HG03097 (cell line): Measurements from ENCODE around the gene BCAT1.
A peak's percentile ranks its signal among the peaks of the same experiment; 100 is the strongest.

Experiments used
- ATAC-seq: cut with Tn5 transposase; IDR thresholded peaks from one replicate; pipeline ENCODE4 v1.9.1; 2021; ENCODE audit not compliant: unreplicated experiment, low FRiP score

The BCAT1 gene, protein sequence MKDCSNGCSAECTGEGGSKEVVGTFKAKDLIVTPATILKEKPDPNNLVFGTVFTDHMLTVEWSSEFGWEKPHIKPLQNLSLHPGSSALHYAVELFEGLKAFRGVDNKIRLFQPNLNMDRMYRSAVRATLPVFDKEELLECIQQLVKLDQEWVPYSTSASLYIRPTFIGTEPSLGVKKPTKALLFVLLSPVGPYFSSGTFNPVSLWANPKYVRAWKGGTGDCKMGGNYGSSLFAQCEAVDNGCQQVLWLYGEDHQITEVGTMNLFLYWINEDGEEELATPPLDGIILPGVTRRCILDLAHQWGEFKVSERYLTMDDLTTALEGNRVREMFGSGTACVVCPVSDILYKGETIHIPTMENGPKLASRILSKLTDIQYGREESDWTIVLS

DNA sequence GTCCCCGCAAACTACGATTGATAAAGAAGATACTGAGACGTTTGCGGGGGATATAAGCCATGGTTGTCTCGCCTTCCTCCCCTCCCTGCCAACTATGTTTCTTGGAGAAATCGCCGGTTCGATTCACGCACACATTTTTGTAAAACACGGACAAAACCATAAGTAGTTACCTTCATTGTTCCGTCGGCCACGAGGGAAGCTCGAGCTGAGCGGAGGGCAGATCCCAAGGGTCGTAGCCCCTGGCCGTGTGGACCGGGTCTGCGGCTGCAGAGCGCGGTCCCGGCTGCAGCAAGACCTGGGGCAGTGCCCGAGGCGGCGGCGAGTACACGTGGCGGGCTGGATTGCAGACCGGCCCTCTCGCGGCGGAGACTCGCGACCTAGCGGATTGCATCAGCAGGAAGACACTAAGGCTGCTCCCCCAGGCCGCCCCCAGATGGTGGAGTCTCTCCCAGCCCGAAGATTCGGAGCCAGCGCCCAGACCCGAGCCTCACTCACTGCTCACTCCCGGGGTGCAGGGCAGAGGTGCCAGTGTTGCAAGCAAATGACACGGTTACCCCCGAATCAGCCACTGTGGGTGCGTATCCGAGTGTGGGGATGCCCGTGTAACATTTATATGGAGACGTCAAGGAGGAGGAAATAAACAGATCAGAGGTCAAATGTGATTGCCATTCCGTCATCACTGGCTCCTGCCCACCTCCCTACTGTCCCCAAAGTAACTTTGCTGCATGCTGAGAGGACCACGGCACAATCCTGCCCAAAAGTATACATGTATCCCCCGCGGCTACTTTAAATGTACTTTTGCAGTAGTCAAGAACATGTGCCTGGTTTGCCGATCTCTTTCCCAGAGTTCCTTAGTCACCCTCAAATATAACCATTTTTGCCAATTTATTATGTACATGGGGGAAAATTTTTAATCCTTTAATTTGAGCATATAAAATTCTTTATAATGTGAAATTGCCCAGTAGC, at the start of gene BCAT1:
Gene BCAT1, minus strand, starts transcription at position 345 of the 966 bp plus-strand sequence. Its CDS starts 169 bp downstream, at position 176.
- ATAC-seq = peak; percentile 35

DNA sequence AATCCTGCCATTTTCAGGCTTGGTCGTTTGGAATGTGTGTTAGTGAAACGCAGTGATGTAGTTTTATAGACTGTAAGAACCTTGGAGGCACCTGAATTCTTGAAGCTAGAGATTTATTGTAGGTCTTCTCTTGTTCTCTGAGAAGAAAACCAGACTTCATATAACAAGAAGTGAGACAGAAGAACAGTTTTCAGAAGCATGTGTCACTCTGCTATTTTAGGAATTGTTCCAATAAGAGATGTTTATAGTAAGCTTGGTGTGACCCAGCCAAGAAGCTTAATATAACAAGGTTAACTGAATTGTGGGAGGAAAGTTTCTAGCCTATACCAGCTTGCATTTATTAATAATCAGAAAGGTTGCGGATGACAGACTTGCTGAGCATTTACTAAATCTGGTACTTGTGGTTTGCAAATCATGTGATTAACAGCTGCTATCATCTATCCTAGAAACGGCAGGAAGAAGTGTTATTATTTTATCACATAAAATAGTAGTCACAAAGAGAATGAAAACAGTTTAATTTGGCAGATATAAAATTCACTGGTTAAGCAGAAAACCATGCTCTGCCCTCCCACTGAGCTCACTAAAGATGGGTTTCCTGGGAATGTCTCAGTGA, 49.2 kb upstream of the BCAT1 start:
- ATAC-seq = peak; percentile 78

DNA sequence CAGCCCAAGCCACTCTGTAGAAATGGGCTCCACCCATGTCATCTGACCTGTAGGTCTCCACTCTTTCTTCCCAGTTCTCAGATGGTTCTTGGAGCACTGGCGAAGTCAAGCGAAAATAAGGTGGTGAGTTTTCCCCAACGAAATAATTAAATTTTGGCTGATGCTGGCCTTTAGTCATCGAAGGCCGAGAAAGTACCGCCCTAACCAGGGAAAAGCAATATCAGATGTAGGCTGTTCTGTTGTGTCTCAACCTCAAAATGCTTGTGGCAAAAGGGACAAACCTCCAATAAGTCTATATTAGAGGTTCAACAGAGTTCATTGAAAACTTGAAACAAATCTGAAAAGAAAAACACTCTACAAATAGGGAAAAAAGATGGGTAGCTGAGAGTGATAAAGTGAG, 48.6 kb upstream of the BCAT1 start:
- no peak for ATAC-seq

DNA sequence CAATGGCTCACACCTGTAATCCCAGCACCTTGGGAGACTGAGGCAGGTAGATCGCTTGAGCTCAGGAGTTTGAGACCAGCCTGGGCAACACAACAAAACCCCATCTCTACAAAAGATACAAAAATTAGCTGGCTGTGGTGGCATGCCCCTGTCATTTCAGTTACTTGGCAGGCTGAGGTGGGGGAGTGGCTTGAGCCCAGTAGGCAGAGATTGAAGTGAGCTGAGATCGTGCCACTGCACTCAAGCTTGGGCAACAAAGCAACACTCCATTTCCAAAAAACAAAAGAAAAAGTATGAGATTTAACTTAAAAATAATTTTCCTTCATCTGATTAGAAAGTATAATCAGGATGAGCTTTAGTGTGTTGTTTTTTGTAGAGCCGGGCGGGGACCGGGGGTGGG, 47.9 kb upstream of the BCAT1 start:
- ATAC-seq = no peak

DNA sequence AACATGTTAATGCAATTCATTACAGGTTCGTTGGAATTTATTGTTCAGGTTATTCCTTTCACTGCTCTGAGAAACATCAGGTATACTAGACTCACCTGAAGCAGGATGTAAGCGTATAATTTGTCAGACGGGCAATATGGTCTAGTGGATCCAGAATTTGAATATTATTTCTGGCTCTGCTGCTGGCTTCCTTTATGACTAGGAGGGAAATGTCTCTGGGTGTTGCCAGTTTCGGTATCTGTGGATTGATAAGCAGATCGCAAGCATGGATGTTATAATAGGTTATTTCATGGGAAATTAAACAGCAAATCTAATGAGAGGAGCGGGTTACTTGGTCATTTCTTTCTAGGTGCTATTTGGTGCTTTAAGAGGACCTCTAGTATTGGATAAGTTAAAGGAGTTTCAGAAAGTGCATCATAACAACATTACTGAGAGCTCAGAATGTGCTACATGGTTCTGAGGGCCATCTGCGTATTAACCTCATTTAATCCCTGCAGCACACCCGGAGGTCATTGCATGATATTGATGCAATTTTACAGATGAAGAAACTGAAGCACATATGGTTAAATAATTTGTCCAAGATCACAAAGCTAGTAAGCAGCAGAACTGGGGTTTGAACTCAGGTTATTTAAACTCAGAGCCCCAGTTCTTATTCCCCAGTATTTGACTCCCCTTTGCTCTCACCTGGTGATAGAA, 47.3 kb upstream of the BCAT1 start:
- ATAC-seq = no peak

DNA sequence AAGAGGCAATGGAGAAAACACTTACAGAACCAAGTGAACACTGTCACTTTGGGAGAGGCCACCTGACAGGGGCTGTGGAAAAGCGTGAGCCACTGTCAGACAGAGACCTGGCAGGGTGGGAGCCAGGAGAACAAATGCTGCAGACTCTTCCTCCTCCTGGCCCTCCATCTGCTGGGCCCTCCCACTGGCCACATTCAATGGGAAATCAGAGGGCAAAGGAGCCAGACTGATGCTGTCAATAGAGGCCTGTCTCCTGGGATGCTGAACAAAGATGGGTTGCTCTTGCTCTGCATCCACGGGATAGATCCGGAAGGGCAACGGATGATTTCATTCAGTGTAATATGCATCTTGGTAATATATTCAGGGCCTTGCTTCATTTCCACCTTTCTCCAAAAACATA, 44.9 kb upstream of the BCAT1 start:
- ATAC-seq = no peak

DNA sequence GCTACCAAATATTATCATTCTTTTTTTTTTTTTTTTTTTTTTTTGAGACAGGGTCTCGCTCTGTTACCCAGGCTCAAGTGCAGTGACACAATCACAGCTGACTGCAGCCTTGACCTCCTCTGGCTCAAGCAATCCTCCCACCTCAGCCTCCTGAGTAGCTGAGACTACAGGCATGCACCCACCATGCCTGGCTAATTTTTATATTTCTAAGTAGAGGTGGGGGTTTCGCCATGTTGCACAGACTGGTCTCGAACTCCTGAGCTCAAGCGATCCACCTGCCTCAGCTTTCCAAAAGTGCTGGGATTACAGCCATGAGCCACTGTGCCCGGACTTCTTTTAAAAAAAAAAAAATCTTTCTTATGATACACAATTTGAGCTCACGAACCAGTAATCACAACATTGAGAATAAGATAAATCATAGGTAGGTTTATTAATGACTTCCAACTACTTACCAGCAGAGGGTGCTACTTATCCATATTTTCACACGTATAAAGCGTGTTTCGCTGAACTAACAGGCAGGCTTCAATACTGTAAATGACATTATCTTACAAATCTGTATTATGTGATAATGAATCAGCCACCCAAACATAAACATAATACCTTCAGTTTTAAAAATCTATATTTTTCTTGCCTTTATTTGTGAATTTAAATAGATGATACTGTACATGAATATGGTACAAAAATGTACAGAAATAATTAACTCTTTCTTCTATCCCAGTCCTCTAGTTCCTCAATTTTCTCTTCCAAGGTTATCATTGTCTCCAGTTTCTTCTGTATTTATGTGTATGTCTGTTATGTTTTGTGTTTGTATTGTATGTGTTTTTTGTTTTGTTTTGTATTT, 42.5 kb upstream of the BCAT1 start:
- no peak for ATAC-seq

DNA sequence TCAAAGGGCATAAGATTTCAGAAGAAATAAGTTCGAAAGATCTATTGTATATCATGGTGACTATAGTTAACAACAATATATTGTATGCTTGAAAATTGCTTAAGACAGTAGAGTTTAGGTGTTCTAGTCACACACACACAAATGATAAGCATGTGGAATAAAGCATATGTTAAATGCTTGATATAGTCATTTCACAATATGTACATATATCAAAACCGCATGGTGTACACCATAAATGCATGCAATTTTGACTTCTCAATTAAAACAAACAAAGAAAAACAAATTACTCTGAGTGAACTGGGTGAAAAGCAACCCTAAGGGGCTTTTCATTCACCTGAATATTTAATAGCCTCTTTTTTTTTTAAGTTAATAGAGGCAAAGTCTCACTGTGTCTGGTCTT, 40.3 kb upstream of the BCAT1 start:
- no peak for ATAC-seq

DNA sequence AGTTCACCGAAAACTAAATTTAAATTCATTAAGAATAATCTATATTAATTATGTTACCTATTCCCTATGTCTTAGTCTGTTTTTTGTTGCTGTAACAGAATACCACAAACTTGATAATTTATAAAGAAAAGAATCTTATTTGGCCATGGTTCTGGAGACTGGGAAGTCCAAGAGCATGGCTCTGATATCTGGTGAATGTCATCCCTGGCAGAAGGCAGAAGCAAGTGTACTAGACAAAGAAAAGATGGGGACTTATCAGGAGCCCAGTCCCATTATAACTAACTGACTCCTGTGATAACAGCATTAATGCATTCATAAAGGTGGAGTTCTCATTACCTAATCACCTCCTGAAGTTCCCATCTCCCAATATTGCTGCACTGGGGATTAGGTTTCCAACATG, 33.3 kb upstream of the BCAT1 start:
- no peak for ATAC-seq

DNA sequence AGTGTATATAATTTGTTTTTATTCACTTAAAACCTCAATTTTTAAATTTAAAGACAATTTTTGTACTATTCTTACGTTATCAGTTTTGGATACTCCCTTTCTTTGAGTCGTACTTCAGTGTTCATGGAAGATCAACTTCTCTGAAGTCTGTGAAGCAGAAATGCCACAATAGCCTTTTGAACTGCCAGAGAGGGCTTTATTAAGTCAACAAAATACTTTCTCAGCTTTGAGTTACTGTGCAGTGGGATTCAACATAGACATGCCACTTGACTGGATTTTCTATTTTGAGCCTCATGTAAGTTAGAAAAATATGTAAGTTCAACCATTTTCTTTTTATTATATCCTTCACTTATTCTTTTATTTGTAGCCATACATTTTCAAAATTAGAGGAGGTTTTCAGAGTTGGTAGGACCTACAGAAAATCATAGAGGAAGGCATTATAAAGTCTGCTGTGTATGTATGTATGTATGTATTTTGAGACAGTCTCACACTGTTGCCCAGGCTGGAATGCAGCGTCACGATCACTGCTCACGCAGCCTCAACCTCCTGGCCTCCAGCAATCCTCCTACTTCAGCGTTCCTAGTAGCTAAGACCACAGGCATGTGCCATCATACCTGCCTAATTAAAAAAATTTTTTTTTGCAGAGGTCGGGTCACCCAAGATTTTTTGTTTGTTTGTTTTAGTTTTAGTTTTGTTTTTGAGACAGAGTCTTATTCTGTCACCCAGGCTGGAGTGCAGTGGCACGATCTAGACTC, 31.3 kb upstream of the BCAT1 start:
- no peak for ATAC-seq

DNA sequence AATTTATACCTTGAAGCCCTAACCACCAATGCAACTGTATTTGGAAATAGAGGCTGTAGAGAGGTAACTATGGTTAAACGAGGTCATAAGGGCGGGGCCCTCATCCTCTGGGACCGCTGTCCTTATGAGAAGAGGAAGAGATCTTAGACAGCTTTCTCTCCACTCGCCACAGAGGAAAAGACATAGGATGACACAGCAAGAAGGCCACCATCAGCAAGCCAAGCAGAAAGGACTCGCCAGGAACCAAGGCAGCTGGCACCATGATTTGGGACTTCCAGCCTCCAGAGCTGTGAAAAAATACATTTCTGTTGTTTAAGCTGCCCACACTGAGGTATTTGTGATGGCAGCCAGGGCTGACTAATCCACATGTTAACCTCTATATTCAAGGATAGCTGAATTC, 30.4 kb upstream of the BCAT1 start:
- ATAC-seq = no peak

DNA sequence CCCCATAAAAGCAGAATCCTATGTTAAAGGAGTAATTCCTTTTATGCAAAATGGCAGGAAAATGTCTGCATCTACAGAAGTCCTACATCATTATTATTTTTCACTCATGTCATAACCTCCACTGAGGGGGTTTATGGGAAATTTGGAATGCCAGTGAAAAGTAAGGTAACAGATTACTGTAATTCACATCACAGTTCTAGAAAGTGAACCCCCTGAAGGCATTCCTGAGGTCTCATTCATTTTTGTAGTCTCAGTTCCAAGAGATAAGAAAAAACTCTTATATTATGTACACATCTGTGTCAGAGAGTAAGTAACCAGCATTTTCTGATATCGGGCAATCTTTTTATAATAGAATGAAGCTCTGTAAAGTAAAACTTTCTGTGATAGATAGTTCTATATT, 28.8 kb upstream of the BCAT1 start:
- ATAC-seq = no peak

DNA sequence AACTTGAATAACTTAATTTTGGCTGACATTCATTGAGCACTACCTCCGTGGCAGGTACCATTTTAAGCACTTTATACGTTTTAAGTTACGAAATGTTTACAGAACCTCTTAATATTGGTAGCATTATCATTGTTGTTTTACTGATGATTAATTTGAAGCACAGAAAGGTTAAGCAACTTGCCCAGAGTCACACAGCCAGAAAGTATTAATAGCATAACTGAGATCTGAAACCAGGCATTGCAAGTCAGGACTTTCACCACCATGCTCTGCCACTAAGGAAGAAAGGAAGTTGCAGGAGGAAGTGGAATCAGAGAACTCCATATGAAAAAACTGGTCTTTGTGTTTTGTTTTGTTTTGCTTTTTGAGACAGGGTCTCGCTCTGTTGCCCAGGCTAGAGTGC, 28.2 kb upstream of the BCAT1 start:
- ATAC-seq = no peak

DNA sequence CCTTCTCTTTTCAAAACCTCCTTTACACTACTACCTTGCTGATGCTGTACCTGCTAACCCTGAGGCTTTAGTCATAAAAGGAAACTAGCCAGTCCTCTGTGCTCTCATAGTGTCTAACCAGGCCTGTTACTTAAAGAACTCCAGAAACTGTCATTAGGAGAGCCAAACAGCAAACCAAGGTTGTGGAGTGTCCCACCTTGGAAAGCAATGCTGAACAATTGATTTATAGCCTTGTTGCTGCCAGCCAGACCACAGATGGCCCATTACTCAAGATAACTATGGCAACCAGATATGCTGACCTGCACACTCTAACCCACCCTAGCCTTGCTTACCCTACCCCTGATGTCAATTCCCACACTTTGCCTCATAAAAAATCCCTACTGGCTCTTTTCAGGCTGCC, 26.5 kb upstream of the BCAT1 start:
- no peak for ATAC-seq

DNA sequence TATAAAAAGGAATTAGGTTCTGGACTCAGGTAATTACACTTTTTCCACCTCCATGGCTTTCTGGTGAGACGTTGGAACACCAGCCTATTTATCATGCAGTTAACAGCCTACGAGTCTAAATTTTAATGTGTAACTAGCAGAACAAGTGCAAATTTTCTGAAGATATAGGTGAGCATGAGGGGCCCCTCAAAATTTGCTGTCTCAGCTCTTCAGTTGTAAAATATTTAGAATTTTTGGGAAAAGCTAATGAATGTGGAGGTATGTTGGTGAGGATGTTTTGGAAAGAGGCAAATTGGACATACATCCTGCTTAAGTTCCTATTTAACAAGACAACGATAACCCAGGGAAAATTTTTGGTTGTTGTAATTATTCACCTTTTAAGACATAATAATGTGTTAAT, 25.3 kb upstream of the BCAT1 start:
- no peak for ATAC-seq

DNA sequence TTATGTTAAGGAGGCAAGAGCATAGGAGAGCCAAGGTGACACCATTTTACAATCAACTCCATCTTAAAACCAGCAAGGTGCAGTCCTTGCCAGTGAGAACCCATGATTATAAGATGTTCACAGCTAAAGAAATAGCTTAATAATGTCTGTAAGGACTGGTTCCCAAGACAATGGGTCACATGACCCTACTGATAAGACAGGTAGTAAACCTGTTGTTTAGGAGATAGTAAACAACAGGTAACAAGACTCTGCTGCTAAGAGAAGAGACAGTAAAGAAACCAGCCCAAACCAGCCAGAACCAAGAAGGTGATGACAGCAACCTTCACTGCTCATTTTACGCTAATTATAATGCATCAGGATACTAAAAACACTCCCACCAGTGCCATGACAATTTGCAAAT, 23.2 kb upstream of the BCAT1 start:
- ATAC-seq = no peak

DNA sequence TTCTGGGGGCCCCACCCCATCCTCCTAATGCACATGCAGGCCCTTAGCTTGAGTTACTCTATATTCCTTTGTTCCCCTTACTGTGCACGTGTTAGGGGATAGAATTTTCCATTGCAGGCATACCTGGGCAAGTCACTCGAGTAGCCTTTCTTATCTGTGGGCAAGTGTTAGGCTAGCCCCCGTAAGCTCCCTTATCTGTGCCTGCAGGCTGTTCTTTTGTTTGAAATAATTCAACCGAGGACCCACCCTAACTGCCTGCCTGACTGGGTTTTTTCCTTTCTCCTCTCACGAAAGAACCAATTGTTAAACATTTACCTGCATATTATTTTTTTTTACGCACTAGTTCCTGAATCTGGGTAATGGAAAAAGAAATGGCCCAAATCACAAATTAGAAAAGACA, 21.3 kb upstream of the BCAT1 start:
- ATAC-seq = no peak

DNA sequence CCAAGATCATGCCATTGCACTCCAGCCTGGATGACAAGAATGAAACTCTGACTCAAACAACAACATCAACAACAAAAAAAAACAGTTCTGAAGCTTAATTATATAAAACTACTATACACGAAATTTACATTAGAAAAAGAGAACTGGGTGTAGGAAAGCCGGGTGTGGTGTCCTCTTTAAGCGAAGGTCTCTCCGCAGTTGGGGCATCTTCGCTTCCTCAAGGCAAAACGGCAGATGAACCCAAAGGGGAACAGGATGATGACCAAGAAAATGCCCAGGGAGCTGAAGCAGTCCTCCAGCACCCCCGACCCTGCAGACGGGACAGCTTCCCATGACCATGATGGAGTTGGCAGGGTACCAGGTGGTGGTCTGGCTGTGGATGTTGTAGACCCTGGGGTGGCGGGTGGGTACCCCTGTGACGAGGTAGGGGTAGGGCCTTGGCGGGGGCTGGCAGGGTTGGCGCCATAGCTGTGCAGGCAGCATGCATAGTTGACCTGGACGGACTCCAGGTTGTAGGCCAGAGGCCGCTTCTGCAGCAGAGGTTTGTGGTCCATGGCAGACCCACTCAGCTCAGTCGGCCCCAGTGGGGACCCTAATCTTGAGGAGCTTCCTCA, 18.2 kb upstream of the BCAT1 start:
- no peak for ATAC-seq

DNA sequence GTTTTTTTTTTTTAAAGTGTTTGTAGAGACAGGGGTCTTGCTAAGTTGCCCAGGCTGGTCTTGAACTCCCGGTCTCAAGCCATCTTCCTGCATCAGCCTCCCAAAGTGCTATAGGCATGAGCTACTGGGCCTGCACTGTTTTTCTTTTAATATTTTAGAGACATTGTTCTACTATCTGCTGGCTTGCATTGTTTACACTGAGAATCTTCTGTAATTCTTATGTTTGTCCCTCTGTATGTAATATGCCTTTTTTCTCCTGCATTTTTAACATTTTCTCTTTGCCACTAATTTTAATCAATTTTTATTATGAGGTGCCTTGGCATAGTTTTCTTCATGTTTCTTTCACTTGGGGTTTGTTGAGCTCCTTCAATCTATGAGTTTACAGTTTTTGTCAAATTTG, 15.4 kb upstream of the BCAT1 start:
- no peak for ATAC-seq
